GM18867 (cell line): ENCODE measurements around the gene PRSS48.
"Not testable (repeated sequence)": the region's sequence is repeated elsewhere in the genome, so short reads cannot be mapped to it uniquely, and the experiment has no call there.

Experiments used
- ATAC-seq: cut with Tn5 transposase; IDR thresholded peaks from one replicate; pipeline ENCODE4 v1.9.1; 2021; ENCODE audit warnings: mild to moderate bottlenecking, moderate library complexity; ENCODE audit not compliant: unreplicated experiment

PRSS48 gene

GRCh38 chr4:151315212-151315886 lies 38.4 kb downstream of the PRSS48 start:
- ATAC-seq: no peak

DNA sequence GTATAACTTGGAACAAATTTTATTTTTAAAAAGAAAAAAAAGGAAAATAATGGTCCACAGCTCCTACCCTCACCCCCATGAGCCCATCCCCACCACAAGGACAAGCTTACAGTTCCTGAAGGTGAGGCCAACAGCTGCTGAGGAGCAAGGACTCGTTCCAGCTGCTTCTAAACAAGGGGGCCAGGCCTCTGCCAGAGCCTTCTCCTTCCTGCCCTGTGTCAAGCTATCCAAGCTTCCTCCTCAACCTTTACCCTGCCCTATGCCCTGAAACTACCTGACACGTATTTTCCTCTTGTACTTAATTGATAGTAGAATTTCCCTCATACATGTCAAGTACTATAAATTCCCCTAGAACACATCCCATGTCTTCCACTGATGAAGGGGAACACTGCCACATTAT lies 39.7 kb downstream of the PRSS48 start:
- ATAC-seq: no peak

- no peak for ATAC-seq
Measured at GRCh38 chr4:151318307-151319006, 41.5 kb downstream of the PRSS48 start.

- no peak for ATAC-seq
Measured at GRCh38 chr4:151319490-151319889, 42.5 kb downstream of the PRSS48 start.

GRCh38 chr4:151321586-151321985 lies 44.6 kb downstream of the PRSS48 start:
- ATAC-seq: no peak

GRCh38 chr4:151322161-151322560 lies 45.2 kb downstream of the PRSS48 start:
- not testable (repeated sequence) for ATAC-seq

- no peak for ATAC-seq
Measured at GRCh38 chr4:151322570-151322969, 45.6 kb downstream of the PRSS48 start.

DNA sequence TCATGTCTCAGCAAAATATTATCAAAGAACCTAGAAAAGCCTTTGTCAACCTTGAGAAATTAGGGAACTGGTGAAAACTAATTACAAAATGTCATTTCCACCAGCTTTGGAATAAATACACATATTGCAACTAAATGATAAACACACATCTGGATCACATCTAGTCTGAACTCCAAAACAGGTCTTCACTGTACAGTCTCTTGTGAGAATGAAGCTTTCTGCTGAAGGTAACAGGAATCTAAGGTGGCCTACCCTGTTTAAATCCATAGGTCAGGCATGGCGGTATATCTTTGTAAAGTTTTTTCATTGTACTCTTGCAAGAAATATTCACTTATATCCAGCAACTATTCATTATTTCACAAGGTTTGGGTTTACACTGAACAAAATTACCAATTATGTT lies 46.7 kb downstream of the PRSS48 start:
- no peak for ATAC-seq

GRCh38 chr4:151324124-151324751 lies 47.3 kb downstream of the PRSS48 start:
- no peak for ATAC-seq

DNA sequence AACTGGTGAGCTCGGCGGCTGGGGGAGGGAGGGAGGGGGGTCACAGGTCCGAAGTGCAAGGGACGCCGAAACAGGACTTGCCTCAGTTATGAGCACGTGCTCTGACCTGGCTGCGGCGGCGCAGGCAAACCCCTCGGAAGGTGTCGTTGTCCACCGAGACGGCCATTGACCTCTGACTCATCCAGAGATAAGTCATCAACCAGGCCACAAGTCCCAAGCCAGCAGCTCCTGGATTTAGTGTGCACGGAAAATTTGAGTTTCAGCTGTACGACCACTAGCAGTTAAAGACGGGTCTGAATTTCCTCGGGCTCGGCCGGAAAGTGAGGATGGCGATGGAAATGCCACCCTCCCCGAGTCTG lies 47.8 kb downstream of the PRSS48 start:
- ATAC-seq: no peak

DNA sequence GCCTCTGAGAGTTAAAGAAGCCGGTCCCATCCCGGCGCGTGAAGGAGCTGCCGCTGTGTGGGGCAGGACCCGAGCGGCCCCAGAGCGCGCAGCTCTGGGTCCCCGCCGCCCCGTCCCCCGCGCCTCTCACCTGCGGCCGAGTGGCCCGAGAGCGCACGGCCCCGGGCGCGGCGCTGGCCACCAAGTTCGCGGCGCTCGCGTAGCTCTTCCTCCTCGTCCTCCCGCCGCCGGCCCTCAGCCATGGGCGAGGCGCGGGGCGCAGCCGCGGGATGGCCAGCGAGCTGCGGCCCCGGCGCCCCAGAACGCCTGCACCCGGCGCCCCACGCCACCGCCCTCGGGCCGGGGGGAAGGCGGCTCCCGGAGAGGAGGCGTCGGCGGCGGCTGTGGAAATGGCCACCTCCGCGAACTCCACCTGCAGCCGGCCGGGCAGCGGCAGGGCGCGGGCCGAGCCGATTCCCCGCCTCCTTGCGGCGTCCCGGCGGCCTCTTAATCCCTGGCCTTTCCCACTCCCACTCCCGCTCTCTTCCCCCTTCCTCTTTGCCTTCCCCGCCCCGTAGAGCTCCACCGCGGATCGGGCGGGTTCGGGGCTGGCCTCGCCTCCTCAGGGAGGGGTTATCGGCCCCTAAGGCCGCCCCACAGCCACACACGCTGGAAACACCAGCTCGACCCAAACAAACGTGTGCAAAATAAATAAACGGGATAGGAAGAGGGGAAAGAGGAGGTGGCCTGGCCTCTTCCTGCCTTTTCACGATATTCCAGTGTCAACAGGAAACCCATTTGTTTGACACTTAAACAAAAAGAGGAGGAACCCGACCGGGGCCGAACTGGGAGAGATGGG lies 48.4 kb downstream of the PRSS48 start, which contains the start of gene SH3D19:
TSS of gene SH3D19 (minus strand) at position 495 of the 838 bp plus-strand sequence. CDS start at position 242, 253 bp downstream.
- no peak for ATAC-seq

DNA sequence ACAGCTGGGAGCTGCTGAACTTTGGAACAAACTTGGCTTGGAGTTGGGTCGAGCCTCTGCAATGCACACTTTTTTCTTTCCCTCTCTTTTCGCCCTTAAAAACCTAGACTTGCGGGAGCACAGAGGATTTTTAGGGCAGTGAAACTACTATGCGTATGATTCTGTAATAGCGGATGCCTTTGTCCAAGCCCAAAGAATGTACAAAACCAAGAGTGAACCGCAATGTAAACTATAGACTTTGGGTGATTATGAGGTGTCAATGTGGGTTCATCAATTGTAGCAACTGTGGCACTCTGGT lies 48.9 kb downstream of the PRSS48 start:
- no peak for ATAC-seq

DNA sequence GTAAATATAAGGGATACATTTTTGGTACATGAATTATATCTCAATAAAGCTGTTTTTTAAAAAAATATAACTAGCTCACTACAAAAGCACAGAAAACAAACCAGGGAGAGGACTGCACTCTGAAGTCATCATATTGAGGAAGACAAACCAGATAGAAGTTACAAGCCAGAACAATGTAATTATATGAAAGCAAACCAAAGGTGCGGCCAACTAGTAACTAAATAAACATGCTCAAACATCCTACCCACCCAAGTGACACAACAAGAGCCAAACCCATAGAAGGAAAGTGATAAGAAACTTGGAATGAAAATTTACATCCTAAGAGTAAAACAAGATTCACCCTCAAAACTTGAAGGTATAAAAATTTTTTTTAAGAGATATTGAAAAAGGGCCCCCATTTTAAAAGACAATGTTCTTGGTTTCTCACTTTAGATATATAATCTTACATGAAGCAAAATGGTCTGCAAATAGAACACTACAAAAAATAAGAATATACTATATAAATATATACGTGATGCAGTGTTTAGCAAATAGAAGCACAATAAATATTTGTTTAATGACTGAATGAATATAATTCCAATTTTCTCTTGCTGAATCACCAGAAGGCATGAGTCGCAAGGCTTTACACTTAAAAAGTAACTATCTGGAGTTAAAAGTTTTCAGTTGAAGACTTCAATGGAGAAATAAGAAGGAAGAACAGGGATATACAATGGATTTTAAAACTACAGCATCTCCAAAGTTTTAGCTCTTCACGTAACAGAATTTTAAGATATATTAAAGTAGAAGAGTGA lies 52.5 kb downstream of the PRSS48 start:
- ATAC-seq: no peak

DNA sequence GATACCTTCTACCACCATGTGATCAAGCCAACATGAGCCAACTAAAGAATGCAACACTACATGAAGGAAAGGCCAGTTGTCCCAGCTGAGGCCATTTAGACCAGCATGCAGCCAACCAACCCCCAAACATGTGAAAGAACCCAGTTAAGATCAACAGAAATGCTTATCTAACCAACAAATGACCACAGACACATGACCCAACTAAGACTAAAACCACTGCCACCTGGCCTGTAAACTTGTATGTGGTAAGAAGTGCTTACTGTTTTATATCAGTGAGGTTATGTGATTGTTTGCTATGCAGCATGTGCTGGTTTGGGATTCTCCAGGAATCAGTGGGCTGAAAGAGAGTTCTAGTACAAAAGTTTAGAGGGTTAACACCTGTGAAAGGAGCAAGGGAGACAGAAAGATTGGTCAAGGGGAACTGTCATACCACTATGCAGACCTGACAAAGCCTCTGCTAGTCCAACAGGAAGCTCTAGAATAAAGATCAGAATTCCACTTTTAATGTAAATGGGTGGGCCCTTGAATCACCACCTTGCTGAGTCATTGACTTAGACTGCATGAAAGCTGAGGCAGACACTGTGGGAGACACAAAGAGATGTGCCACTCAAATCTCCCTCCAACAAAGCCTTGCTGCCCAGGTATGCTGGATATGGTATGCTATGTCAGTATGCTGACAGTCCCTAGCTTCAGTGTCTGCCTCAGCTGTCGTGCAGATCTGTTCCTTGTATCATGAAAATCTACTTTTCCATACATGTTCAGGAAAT lies 54.5 kb downstream of the PRSS48 start:
- no peak for ATAC-seq

DNA sequence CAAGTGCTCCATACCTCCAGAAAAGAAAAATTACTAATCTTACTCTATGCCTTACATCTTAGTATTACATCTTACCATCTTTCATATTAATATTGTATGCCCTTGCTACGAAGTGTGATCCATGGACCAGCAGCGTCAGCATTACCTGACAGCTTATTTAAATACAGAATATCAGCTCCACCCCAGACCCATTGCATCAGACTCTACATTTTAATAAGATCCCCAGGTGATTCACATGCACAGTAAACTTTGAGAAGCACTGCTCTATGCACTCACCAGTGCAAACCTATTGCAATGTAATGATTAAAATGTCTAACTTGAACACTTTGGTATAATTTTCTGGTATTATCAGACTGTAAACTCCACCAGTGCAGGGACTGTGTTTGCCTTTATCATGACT lies 62.5 kb downstream of the PRSS48 start:
- ATAC-seq: no peak

DNA sequence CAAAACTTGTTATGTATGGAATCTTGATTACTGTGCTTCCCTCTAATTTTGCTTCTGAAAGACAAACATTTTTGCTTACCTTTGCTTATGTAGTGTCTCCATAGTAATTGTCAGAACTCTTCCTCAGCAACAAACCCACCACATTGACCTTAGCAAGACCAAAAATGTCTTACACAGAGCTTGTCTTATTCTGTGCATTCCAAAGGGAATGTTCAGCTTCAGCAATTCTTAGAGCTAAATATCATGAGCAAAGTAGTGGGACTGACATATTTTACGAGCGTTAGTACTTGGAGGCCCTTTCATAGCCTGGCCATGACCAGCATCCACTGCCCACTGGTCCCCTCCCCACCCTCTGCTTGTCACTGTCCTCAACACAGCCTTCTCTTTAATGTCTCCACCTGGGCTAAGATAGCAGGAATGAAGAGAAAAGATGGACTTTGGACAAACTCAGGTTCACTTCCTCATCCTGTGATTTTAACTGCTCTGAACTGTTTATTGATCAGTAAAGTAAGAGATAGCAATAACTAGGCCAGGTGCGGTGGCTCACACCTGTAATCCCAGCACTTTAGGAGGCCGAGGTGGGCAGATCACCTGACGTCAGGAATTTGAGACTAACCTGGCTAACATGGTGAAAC lies 63.9 kb downstream of the PRSS48 start:
- no peak for ATAC-seq
